GM12864 (cell line): ENCODE measurements around the gene SPECC1L.
"Not testable (repeated sequence)": the region's sequence is repeated elsewhere in the genome, so short reads cannot be mapped to it uniquely, and the experiment has no call there.

ENCODE experiments used
- DNase-seq: peaks from one replicate; pipeline ENCODE4 v3.0.0-alpha.2; 2011; ENCODE audit warnings: low read depth
- H3K4me3 ChIP-seq: 2 replicates; pipeline ENCODE4 v1.5.1; 2011; ENCODE audit warnings: mild to moderate bottlenecking, low read depth, low read length, control low read depth
- TF ChIP-seq, protein P1 (sequence below): IDR thresholded peaks from 2 replicates; pipeline ENCODE4 v1.5.1; 2011; ENCODE audit warnings: low read depth, mild to moderate bottlenecking, moderate library complexity, low read length, control low read depth, inconsistent platforms; ENCODE audit errors: missing control alignments

The SPECC1L gene

DNA sequence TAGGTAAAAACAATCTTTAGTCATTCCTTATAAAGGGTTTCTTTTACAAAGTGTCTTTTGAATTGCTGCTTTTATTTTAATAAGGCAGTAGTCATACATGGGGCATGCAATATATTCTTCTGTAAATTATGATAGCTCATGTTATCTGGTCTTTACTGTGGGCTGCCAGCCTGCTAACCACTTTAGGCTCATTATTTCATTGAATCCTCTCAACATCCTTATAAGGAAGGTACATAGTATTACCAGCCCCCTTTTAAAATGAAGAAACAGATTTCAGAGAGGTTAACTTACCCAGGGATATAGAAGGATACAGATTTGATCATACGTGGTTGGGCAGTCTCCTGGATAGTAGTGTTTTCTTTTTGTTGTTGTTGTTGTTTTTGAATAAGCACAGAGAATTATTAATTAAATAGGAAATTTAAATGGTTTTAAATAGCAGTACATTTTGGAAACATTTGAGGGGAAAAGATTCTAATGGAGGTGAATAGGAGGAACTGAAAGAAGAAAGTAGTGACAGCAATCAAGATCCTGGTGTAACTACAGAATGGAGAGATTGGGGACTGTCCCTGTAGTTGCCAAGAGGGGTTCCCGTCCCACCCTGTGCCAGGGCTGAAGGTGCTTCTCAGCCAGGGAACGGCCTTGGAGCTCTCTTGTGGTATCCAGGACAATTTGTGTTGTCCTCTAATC is 21.0 kb downstream of the SPECC1L start:
- H3K4me3 ChIP-seq, result no peak overlapping the region
- TF ChIP-seq, protein P1, sequence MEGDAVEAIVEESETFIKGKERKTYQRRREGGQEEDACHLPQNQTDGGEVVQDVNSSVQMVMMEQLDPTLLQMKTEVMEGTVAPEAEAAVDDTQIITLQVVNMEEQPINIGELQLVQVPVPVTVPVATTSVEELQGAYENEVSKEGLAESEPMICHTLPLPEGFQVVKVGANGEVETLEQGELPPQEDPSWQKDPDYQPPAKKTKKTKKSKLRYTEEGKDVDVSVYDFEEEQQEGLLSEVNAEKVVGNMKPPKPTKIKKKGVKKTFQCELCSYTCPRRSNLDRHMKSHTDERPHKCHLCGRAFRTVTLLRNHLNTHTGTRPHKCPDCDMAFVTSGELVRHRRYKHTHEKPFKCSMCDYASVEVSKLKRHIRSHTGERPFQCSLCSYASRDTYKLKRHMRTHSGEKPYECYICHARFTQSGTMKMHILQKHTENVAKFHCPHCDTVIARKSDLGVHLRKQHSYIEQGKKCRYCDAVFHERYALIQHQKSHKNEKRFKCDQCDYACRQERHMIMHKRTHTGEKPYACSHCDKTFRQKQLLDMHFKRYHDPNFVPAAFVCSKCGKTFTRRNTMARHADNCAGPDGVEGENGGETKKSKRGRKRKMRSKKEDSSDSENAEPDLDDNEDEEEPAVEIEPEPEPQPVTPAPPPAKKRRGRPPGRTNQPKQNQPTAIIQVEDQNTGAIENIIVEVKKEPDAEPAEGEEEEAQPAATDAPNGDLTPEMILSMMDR, result no peak
- DNase-seq, result no peak

DNA sequence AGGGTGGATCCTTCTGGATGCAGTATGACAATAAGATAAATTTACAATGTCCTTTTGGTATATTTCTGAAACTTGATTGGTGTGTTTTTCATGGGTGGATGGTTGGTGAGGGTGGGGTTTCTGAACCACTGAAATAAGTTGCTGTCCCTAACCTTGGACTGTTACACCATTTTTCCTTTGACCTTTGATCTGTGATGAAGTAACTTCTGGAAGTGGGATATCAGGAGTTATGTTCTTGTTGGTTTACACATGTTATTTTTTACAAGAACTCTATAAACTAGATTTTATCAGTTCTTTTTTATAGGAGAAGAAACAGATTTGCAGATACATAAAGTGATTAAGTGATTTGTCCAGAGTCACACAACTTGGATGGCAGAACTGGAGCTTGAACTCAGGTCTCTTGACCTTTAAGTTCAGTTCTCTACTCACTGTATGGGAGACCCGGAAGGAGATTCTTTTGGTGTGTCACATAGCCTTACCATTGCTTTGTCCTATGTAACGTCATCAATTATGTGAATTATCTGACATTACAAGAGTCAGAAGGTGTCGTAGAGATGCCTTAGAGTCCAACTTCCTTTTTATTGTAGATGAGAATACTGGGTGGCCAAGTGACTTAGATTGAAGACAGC is 21.7 kb downstream of the SPECC1L start:
- not testable (repeated sequence) for DNase-seq, H3K4me3 ChIP-seq

DNA sequence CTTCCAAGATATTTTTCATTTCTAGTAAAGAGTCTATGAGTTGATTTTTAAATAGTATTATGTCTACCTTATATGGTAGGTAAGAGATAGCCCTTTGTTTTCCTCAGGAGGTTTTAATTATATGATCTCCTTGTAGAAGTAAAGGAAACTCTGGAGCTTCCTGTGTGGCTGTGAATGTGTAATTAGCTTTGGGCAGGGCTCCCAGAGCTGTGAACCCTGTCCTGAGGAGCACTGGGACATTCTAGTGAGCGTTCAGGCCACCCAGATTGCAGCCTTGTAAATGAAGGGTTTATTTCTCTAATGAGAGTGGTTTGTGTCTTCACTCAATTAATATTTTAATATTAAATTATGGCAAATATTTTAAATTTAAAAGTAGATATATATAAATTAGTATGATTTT is 24.3 kb downstream of the SPECC1L start:
- not testable (repeated sequence) for H3K4me3 ChIP-seq, DNase-seq

DNA sequence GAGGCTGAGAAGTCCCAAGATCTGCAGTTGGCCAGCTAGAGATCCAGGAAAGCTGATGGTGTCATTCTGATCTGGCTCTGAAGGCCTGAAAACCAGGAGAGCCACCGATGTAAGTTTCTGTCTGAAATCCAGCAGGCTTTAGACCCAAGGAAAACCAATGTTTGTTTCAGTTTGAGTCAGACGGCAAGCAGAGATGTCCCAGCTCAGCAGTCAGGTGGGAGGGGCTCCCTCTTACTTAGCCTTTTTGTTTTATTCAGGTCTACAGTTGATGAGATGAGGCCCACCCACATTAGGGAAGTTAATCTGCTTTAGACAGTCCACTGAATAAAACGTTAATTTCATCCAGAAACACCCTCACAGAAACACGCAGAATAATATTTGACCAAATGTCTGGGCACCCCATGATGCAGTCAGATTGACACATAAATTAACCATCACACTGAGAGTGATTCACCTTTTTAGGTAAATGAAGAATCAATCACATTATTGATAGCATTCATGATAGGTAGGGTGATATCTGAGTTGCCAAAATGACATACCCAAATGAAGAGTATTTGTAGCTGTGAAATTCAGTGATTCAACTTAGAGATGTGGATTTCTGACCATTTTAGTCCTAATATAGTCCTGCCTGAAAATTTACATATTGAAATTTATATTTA is 28.0 kb downstream of the SPECC1L start:
- not testable (repeated sequence) for H3K4me3 ChIP-seq, DNase-seq

GRCh38 chr22:24300522-24300921 is 29.9 kb downstream of the SPECC1L start:
- DNase-seq, H3K4me3 ChIP-seq: not testable (repeated sequence)

- DNase-seq, result no peak
- TF ChIP-seq, protein P1, result no peak
- no peak overlapping the region for H3K4me3 ChIP-seq
Measured at GRCh38 chr22:24302591-24302990, 32.0 kb downstream of the SPECC1L start.

DNA sequence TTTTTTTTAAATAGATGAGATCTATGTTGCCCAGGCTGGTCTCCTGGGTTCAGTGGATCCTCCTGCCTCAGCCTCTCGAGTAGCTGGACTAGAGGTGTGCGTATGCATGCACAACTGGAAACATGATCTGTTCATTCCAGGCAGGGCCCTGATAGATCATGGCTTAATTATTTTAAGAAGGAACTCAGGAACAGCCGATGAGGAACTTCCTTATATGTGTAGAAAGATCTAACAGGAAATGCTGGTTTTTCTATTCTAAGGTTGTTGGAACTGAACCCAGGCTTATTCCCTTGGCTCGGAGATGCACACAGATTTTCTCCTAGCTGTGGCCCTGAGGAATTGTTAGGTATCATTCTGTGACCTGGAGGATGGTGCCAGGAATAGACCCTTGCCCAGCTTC is 32.4 kb downstream of the SPECC1L start:
- H3K4me3 ChIP-seq, result no peak overlapping the region
- TF ChIP-seq, protein P1, result no peak
- DNase-seq, result no peak

DNA sequence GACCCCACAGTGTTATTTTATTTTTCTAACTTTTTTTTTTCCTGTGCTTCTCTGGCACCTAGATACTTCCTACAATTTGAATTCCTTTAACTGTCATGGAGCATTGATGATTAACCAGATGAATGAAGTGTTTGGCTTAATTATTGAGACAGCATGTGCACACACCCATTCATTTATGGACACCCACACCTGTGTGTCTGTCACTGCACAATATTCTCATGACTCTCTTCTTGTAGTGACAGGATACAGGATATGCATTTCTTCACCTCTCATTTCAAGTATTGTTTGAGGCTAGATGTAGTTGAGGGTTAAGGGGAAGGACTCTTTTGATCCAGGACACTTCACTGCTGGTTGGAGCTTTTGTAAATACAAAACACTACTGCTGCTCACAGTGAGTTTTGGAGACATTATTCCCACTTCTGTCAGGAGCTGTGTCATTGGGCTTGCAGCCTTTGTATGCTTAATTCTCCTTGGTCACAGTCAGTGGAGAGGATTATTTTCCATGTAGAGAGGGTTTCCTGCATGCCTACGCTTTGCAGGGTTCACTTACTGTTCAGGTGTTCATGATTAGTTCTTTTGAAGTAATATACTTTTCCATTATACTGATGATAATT is 33.5 kb downstream of the SPECC1L start:
- DNase-seq, result no peak
- TF ChIP-seq, protein P1, result no peak
- H3K4me3 ChIP-seq, result no peak overlapping the region

DNA sequence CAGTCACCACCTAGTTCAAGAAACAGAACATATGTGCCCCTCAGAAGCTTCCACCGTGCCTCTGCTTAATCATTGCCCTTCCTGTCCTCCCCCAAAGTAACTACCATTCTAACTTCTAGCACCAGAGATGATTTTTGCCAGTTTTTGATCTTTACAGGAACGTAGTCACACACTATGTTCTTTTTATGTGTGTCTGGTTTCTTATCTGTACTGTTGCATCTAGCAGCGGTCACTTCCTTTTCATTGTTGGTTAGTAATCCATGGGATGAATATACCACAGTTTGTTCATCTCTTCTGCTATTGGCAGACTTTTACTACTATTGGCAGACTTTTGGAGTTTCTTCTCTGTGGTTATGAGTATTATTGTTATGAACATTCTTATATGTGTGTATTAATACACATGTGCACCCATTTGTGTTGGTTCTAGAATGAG is 34.6 kb downstream of the SPECC1L start:
- DNase-seq, result no peak
- H3K4me3 ChIP-seq, result no peak overlapping the region
- TF ChIP-seq, protein P1, result no peak
